Endothelial cell of umbilical vein (primary cell): Measurements from ENCODE around the gene ZNF385D. TPM values are rescaled to one million over a fixed set of nuclear protein-coding genes. Genes with fewer than 3 reads are reported as not detected.

ENCODE experiments used
- BruUV-seq: library from RNA; stranded (reverse); fragments of 400-500 nt; replicated peaks from 2 replicates; lab custom pipeline; 2021; lab: Mats Ljungman, UMichigan
- CTCF ChIA-PET: fragments of 300-600, 350-600 bp; sonication (Branson Sonifier 250); formaldehyde crosslinking; loops from one replicate; lab custom pipeline; 2021; ENCODE audit warnings: antibody characterized with exemption, inconsistent platforms; lab: Charles Lee
- POLR2A ChIA-PET: fragments of 300-600, 350-600 bp; sonication (Branson Sonifier 250); formaldehyde crosslinking; loops from one replicate; lab custom pipeline; 2021; ENCODE audit warnings: antibody characterized with exemption, inconsistent platforms; lab: Charles Lee
- DNase-seq: peaks from one replicate; pipeline ENCODE4 v3.0.0-alpha.2; 2011; ENCODE audit warnings: low read depth, low spot score
- FAIRE-seq: peaks from 2 replicates; lab custom pipeline; 2011; peaks lifted over from hg19 to GRCh38; lab: Jason Lieb, UNC
- H2AFZ ChIP-seq: 2 replicates; pipeline ENCODE4 v1.6.0; 2012; ENCODE audit warnings: low read depth, low read length, control low read depth, inconsistent platforms
- H3K27ac ChIP-seq: 2 replicates; pipeline ENCODE4 v1.5.1; 2011; ENCODE audit warnings: low read depth, mild to moderate bottlenecking, control low read depth, low read length, moderate library complexity; ENCODE audit not compliant: insufficient read depth
- H3K27me3 ChIP-seq, 2 experiments: 2 replicates each; pipeline versions ENCODE4 v1.6.0 to v1.6.1; 2011; ENCODE audit warnings: low read length in 2 of 2, mixed read lengths in 1 of 2; ENCODE audit not compliant: control insufficient read depth in 2 of 2, insufficient read depth in 2 of 2
- H3K36me3 ChIP-seq, 2 experiments: 2 replicates in 1 of 2; 3 replicates in 1 of 2; pipeline ENCODE4 v1.5.1; 2011; ENCODE audit warnings: low read length in 2 of 2, mild to moderate bottlenecking in 1 of 2, moderate library complexity in 1 of 2; ENCODE audit not compliant: control insufficient read depth in 2 of 2, insufficient read depth in 2 of 2; ENCODE audit errors: extremely low read depth in 1 of 2
- H3K4me1 ChIP-seq: 3 replicates; pipeline ENCODE4 v1.5.1; 2011; ENCODE audit warnings: mild to moderate bottlenecking, low read length; ENCODE audit not compliant: control insufficient read depth, insufficient read depth; ENCODE audit errors: extremely low read depth
- H3K4me2 ChIP-seq: 2 replicates; pipeline ENCODE4 v1.6.1; 2011; ENCODE audit warnings: low read length, control low read depth, mixed read lengths; ENCODE audit not compliant: insufficient read depth
- H3K4me3 ChIP-seq, 3 experiments: fragments of 200-600 bp in 1 of 3; sonication (generic), shearing (Covaris generic) in 1 of 3; replicated peaks in 1 of 3; 2 replicates each; pipeline ENCODE4 v1.5.1; 2011 to 2016; ENCODE audit warnings: control low read depth in 3 of 3, low read length in 3 of 3, mild to moderate bottlenecking in 2 of 3, inconsistent platforms in 1 of 3, low read depth in 1 of 3, moderate library complexity in 1 of 3; ENCODE audit not compliant: insufficient read depth in 1 of 3
- H3K79me2 ChIP-seq: 2 replicates; pipeline ENCODE4 v1.6.0; 2012; ENCODE audit warnings: low read length, inconsistent platforms; ENCODE audit not compliant: control insufficient read depth, insufficient read depth
- H3K9ac ChIP-seq: replicated peaks from 2 replicates; pipeline ENCODE3; 2011; ENCODE audit warnings: low read length, control low read depth; ENCODE audit not compliant: insufficient read depth; ENCODE audit errors: extremely low read depth
- H3K9me1 ChIP-seq: replicated peaks from 3 replicates; pipeline ENCODE4 v1.6.0; 2011; ENCODE audit warnings: mild to moderate bottlenecking, low read length; ENCODE audit not compliant: control insufficient read depth, insufficient read depth; ENCODE audit errors: extremely low read depth
- H3K9me3 ChIP-seq: replicated peaks from 2 replicates; pipeline ENCODE4 v1.5.1; 2012; ENCODE audit warnings: low read length, inconsistent platforms; ENCODE audit not compliant: control insufficient read depth, insufficient read depth
- H4K20me1 ChIP-seq: replicated peaks from 2 replicates; pipeline ENCODE3; 2011; ENCODE audit warnings: mild to moderate bottlenecking, low read length; ENCODE audit not compliant: control insufficient read depth, insufficient read depth; ENCODE audit errors: extremely low read depth
- EZH2 ChIP-seq: IDR thresholded peaks from 2 replicates; pipeline ENCODE4 v1.6.1; 2012; ENCODE audit warnings: borderline replicate concordance, low read depth, mild to moderate bottlenecking, moderate library complexity, low read length, inconsistent platforms; ENCODE audit not compliant: severe bottlenecking
- FOS ChIP-seq: IDR thresholded peaks from 2 replicates; pipeline ENCODE4 v1.6.1; 2011; ENCODE audit warnings: mild to moderate bottlenecking, low read length, moderate library complexity, borderline replicate concordance; ENCODE audit not compliant: insufficient read depth
- GATA2 ChIP-seq: IDR thresholded peaks from 2 replicates; pipeline ENCODE4 v1.7.0; 2011; ENCODE audit warnings: low read depth, mild to moderate bottlenecking, moderate library complexity, mixed read lengths, low read length; ENCODE audit not compliant: insufficient read length, insufficient read depth
- JUN ChIP-seq: IDR thresholded peaks from 2 replicates; pipeline ENCODE4 v1.6.1; 2011; ENCODE audit warnings: borderline replicate concordance, low read depth; ENCODE audit not compliant: insufficient read length, insufficient read depth
- MYC ChIP-seq: IDR thresholded peaks from one replicate; pipeline ENCODE4 v1.6.1; 2011; ENCODE audit warnings: mild to moderate bottlenecking, low read depth, low read length
- POLR2A ChIP-seq: IDR thresholded peaks from 2 replicates; pipeline ENCODE4 v1.6.1; 2012; ENCODE audit warnings: low read depth, mild to moderate bottlenecking, control low read depth, low read length
- POLR2AphosphoS5 ChIP-seq: IDR thresholded peaks from 2 replicates; pipeline ENCODE4 v1.6.1; 2012; ENCODE audit warnings: low read depth, mild to moderate bottlenecking, control low read depth, low read length, moderate library complexity; ENCODE audit not compliant: insufficient read depth
- dilution Hi-C: fragments of 300-500 bp; cut with MboI; formaldehyde crosslinking; loops from one replicate; pipeline ENCODE4 v1.15.0; 2019; ENCODE audit warnings: low sequenced_read_pairs; ENCODE audit not compliant: extremely low pct_ligation_motif_present
- intact Hi-C: fragments of 100-400 bp; cut with micrococcal nuclease; formaldehyde crosslinking; loops from one replicate; pipeline ENCODE4 v1.10.0; 2022
- polyA plus RNA-seq, 4 experiments: library from polyadenylated mRNA; depleted of rRNA in 3 of 4; stranded (reverse) in 3 of 4; unstranded in 1 of 4; fragments of >200 nt; gene quantifications; 2 replicates each; pipeline versions ENCODE4 v1.2.1 to v1.2.3, GENCODE V29; 2011 to 2012; ENCODE audit warnings: missing spikeins in 1 of 4
- total RNA-seq: library from RNA; stranded (reverse); gene quantifications from 2 replicates; pipeline ENCODE4 v1.2.3, GENCODE V29; 2021
- TF ChIP-seq, protein P1 (sequence below), 2 donors: IDR thresholded peaks; 1 replicate in 1 of 2; 2 replicates in 1 of 2; pipeline ENCODE4 v1.5.1; 2011; ENCODE audit warnings: low read length in 2 of 2, mild to moderate bottlenecking in 2 of 2, moderate library complexity in 2 of 2, control low read depth in 1 of 2, inconsistent platforms in 1 of 2, low read depth in 1 of 2; ENCODE audit not compliant: insufficient read depth in 1 of 2; ENCODE audit errors: extremely low read depth in 1 of 2
- TF ChIP-seq, protein P2 (sequence below): IDR thresholded peaks from 2 replicates; pipeline ENCODE4 v1.6.1; 2011; ENCODE audit not compliant: insufficient read depth, insufficient read length

Gene ZNF385D
- total and polyA plus RNA-seq, 2 donors (not counting 3 experiments of a cell fraction or from before 2014, with no cell fraction given): not detected

DNA sequence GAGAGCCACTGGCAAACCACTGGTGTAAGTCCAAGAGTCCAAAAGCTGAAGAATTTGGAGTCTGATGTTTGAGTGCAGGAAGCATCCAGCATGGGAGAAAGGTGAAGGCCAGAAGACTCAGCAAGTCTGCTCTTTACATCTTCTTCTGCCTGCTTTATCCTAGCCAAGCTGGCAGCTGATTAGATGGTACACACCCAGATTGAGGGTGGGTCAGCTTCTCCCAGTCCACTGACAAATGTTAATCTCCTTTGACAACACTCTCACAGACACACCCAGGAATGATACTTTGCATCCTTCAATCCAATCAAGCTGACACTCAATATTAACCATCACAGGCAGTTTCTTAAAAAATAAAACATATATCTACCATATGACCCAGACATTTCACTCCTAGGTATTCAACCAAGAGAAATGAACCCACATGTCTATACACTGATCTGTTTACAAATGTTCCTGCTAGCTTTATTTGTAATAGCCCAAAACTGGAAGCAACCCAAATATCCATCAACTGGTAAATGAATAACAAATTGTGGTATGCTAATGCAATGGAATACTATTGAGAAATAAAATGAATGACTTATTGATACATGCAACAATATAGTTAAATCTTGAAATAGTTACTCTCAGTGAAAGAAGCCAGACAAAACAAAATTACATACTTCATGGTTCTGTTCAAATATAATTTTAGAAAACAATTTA lies 373.8 kb downstream of the ZNF385D start:
- Histone ChIP-seq H3K27ac (no peak overlapping the region), H3K4me3 (no peak overlapping the region), H3K9me3 (no peaks in the 10 kb centered on the region), H3K36me3 (no peaks in the 10 kb centered on the region), H2AFZ (no peak overlapping the region), H3K9me1 (no peaks in the 10 kb centered on the region), H3K9ac (no peak overlapping the region), H4K20me1 (no peaks in the 10 kb centered on the region), H3K4me2 (no peak overlapping the region), H3K4me1 (no peaks in the 10 kb centered on the region), H3K79me2 (no peaks in the 10 kb centered on the region), H3K27me3 (no peaks in the 10 kb centered on the region)
- no TSS peak for BruUV-seq
- intact Hi-C loops: no loop called here
- FAIRE-seq (no peak), DNase-seq (no peak)
- dilution Hi-C loops: no loop called here
- ChIA-PET POLR2A (no interaction called here), CTCF (no interaction called here)
- TF ChIP-seq POLR2A: no peak
- TF ChIP-seq JUN: no peak
- TF ChIP-seq POLR2AphosphoS5: no peak
- TF ChIP-seq FOS: no peak
- no peak for TF ChIP-seq EZH2
- no peak for TF ChIP-seq MYC
- TF ChIP-seq, protein P1, sequence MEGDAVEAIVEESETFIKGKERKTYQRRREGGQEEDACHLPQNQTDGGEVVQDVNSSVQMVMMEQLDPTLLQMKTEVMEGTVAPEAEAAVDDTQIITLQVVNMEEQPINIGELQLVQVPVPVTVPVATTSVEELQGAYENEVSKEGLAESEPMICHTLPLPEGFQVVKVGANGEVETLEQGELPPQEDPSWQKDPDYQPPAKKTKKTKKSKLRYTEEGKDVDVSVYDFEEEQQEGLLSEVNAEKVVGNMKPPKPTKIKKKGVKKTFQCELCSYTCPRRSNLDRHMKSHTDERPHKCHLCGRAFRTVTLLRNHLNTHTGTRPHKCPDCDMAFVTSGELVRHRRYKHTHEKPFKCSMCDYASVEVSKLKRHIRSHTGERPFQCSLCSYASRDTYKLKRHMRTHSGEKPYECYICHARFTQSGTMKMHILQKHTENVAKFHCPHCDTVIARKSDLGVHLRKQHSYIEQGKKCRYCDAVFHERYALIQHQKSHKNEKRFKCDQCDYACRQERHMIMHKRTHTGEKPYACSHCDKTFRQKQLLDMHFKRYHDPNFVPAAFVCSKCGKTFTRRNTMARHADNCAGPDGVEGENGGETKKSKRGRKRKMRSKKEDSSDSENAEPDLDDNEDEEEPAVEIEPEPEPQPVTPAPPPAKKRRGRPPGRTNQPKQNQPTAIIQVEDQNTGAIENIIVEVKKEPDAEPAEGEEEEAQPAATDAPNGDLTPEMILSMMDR (IDR thresholded peaks at IDR 0.05; ENCODE audit: extremely low read depth in 1 of 2, insufficient read depth in 1 of 2, low read depth in 1 of 2, low read length in 2 of 2): no peak
- TF ChIP-seq, protein P2, sequence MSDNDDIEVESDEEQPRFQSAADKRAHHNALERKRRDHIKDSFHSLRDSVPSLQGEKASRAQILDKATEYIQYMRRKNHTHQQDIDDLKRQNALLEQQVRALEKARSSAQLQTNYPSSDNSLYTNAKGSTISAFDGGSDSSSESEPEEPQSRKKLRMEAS: no peak
- TF ChIP-seq GATA2: no peak
